ENCODE results near the gene CFAP46.

- TF ChIP-seq, protein P1, sequence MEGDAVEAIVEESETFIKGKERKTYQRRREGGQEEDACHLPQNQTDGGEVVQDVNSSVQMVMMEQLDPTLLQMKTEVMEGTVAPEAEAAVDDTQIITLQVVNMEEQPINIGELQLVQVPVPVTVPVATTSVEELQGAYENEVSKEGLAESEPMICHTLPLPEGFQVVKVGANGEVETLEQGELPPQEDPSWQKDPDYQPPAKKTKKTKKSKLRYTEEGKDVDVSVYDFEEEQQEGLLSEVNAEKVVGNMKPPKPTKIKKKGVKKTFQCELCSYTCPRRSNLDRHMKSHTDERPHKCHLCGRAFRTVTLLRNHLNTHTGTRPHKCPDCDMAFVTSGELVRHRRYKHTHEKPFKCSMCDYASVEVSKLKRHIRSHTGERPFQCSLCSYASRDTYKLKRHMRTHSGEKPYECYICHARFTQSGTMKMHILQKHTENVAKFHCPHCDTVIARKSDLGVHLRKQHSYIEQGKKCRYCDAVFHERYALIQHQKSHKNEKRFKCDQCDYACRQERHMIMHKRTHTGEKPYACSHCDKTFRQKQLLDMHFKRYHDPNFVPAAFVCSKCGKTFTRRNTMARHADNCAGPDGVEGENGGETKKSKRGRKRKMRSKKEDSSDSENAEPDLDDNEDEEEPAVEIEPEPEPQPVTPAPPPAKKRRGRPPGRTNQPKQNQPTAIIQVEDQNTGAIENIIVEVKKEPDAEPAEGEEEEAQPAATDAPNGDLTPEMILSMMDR (IDR thresholded peaks at IDR 0.05) = no peak
- no peak for TF ChIP-seq POLR2A (IDR thresholded peaks at IDR 0.05)
Measured at GRCh38 chr10:132796846-132797245, 145.5 kb downstream of the CFAP46 start.

Data from esophagus squamous epithelium (tissue), 4 donors.